HEK293T (cell line): ENCODE measurements around the gene DNAJC15.

Experiments
- CTCF ChIA-PET: fragments of 350-600 bp; formaldehyde crosslinking; extraction: SDS; loops from one replicate; lab custom pipeline; 2021; ENCODE audit warnings: antibody characterized with exemption, inconsistent platforms; lab: Yijun Ruan, JAX
- POLR2A ChIA-PET: fragments of 350-600 bp; formaldehyde crosslinking; extraction: SDS; loops from one replicate; lab custom pipeline; 2020; ENCODE audit warnings: antibody characterized with exemption, inconsistent platforms; lab: Yijun Ruan, JAX
- DNase-seq: peaks from one replicate; pipeline ENCODE4 v3.0.0; 2012; ENCODE audit warnings: mixed read lengths; ENCODE audit errors: extremely low spot score
- ARNT ChIP-seq: fragments of 450-650 bp; IDR thresholded peaks from 2 replicates; pipeline ENCODE4 v1.6.1; 2017; ENCODE audit warnings: mild to moderate bottlenecking
- BHLHE40 ChIP-seq: fragments of 450-650 bp; IDR thresholded peaks from 2 replicates; pipeline ENCODE4 v1.6.1; 2016; ENCODE audit warnings: mild to moderate bottlenecking, moderate library complexity, borderline replicate concordance
- CTBP1 ChIP-seq: fragments of 450-650 bp; IDR thresholded peaks from 2 replicates; pipeline ENCODE4 v1.6.1; 2016; ENCODE audit warnings: borderline replicate concordance
- ELF4 ChIP-seq: fragments of 450-650 bp; IDR thresholded peaks from 2 replicates; pipeline ENCODE4 v1.6.1; 2017; ENCODE audit warnings: antibody characterized with exemption
- FOXA1 ChIP-seq: fragments of 450-650 bp; IDR thresholded peaks from 2 replicates; pipeline ENCODE4 v1.6.1; 2016; ENCODE audit warnings: mild to moderate bottlenecking
- FOXK2 ChIP-seq: fragments of 450-650 bp; IDR thresholded peaks from 2 replicates; pipeline ENCODE4 v1.6.1; 2016; ENCODE audit warnings: mild to moderate bottlenecking
- FOXM1 ChIP-seq: fragments of 450-650 bp; IDR thresholded peaks from 2 replicates; pipeline ENCODE4 v1.6.1; 2017; ENCODE audit warnings: mild to moderate bottlenecking, borderline replicate concordance
- HDGF ChIP-seq: fragments of 450-650 bp; IDR thresholded peaks from 2 replicates; pipeline ENCODE4 v1.6.1; 2017; ENCODE audit warnings: antibody characterized with exemption, borderline replicate concordance
- L3MBTL2 ChIP-seq: fragments of 450-650 bp; conservative IDR thresholded peaks from 2 replicates; pipeline ENCODE4 v1.6.1; 2016; ENCODE audit warnings: mild to moderate bottlenecking
- LEF1 ChIP-seq: fragments of 450-650 bp; IDR thresholded peaks from 2 replicates; pipeline ENCODE4 v1.6.1; 2017; ENCODE audit warnings: mild to moderate bottlenecking, borderline replicate concordance
- NFRKB ChIP-seq: fragments of 450-650 bp; IDR thresholded peaks from 2 replicates; pipeline ENCODE4 v1.6.1; 2016; ENCODE audit warnings: mild to moderate bottlenecking, moderate library complexity
- SP1 ChIP-seq: fragments of 450-650 bp; IDR thresholded peaks from 2 replicates; pipeline ENCODE4 v1.6.1; 2017
- SUZ12 ChIP-seq: fragments of 450-650 bp; IDR thresholded peaks from 2 replicates; pipeline ENCODE4 v1.6.1; 2016; ENCODE audit warnings: mild to moderate bottlenecking
- TARDBP ChIP-seq: fragments of 450-650 bp; IDR thresholded peaks from 2 replicates; pipeline ENCODE4 v1.6.1; 2016
- ZNF384 ChIP-seq: fragments of 450-650 bp; IDR thresholded peaks from 2 replicates; pipeline ENCODE4 v1.6.1; 2016
- TF ChIP-seq, protein P1 (sequence below): fragments of 450-650 bp; IDR thresholded peaks from 2 replicates; pipeline ENCODE4 v1.6.1; 2016

DNAJC15 gene

GRCh38 chr13:42991898-42992763, 31.3 kb upstream of the DNAJC15 start, which contains the start of gene EPSTI1:
EPSTI1 (minus strand) TSS chr13:42992241; CDS start chr13:42992165, 76 bp downstream.
- ChIA-PET POLR2A (interaction anchor here (0.6 kb wide), 1 partner anchor 149 kb away, joined by 3 read pairs; no protein-coding TSS in a partner anchor), CTCF (interaction anchor here (1.1 kb wide), 1 partner anchor 22 kb away, joined by 4 read pairs; no protein-coding TSS in a partner anchor)
- TF ChIP-seq SUZ12 (no peak), ELF4 (no peak), TARDBP (no peak), L3MBTL2 (peak; percentile 94)
- TF ChIP-seq, protein P1, sequence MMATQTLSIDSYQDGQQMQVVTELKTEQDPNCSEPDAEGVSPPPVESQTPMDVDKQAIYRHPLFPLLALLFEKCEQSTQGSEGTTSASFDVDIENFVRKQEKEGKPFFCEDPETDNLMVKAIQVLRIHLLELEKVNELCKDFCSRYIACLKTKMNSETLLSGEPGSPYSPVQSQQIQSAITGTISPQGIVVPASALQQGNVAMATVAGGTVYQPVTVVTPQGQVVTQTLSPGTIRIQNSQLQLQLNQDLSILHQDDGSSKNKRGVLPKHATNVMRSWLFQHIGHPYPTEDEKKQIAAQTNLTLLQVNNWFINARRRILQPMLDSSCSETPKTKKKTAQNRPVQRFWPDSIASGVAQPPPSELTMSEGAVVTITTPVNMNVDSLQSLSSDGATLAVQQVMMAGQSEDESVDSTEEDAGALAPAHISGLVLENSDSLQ: no peak
- peak; percentile 57 for DNase-seq

DNA sequence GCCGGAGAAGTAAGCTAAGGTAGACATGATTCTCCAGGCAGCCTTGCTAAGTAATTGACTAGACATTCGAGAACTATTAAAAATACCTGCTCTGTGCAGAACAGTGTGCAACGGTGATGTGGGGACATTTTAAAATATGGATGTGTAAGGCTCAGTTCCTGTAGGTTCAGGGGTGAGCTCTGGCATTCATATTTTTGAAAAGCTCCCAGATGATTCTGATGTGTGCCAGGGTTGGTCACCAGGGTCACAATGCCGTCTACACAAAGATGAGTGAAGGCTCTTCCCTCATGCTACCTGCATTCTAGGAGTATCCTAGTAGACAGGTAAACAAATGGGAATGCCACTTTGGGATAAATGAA, 30.6 kb upstream of the DNAJC15 start:
- TF ChIP-seq CTBP1: no peak
- TF ChIP-seq, protein P1: no peak
- TF ChIP-seq FOXK2: no peak
- TF ChIP-seq FOXM1: no peak
- TF ChIP-seq NFRKB: no peak
- TF ChIP-seq BHLHE40: no peak
- no peak for TF ChIP-seq ARNT
- TF ChIP-seq SUZ12: no peak
- no peak for TF ChIP-seq HDGF
- no peak for DNase-seq
- ChIA-PET CTCF (interaction anchor here (1.1 kb wide), 1 partner anchor 23 kb away, joined by 4 read pairs; no protein-coding TSS in a partner anchor), POLR2A (no interaction called here)

DNA sequence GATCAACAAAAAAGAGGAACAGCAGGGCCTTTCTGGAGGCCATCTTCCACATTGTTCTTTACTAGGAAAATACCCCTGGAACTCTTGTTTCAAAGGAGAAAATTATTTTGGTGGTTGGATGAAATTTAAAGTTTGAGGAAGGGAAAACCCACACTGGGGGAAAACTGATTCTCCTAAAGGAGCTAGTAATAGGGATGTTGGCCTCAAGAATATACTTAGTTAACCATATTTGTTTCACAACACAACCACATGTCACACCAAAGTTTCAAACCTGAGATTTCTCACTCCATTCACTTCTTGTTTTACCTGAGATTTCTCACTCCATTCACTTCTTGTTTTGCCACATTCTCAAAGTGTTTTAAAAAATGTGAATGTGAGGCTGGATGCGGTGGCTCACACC, 28.5 kb upstream of the DNAJC15 start:
- DNase-seq: no peak
- ChIA-PET CTCF (no interaction called here), POLR2A (no interaction called here)
- TF ChIP-seq ZNF384 (no peak), SUZ12 (no peak), L3MBTL2 (no peak), FOXK2 (no peak), FOXA1 (no peak), NFRKB (no peak), HDGF (no peak), TARDBP (no peak), FOXM1 (no peak), CTBP1 (no peak), ARNT (no peak), SP1 (no peak), ELF4 (no peak), BHLHE40 (no peak), LEF1 (no peak)
- TF ChIP-seq, protein P1: no peak

GRCh38 chr13:42996584-42996983, 26.8 kb upstream of the DNAJC15 start:
- ChIA-PET POLR2A (no interaction called here), CTCF (interaction anchor here (0.6 kb wide), 1 partner anchor 58 kb away, joined by 3 read pairs; no protein-coding TSS in a partner anchor)
- TF ChIP-seq ARNT (no peak), LEF1 (no peak), BHLHE40 (no peak)
- TF ChIP-seq, protein P1: no peak

DNA sequence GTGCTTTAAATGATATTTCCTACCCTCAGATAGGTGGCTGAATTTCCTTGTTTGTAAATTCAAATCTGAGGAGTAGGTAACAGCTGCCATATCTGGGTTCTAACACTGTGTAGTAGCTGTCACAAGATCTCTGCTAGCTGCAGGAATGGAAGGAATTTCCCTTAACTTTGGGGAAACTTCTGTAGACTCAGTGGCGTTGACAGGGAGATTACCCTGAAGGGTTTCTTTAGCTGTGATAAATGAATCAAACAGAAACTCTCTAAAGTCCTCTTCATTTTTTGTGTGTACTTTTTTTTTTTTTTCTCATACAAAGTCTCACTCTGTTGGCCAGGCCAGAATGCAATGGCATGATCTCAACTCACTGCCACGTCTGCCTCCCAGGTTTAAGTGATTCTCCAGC, 26.0 kb upstream of the DNAJC15 start:
- ChIA-PET CTCF (no interaction called here), POLR2A (no interaction called here)
- TF ChIP-seq SP1: no peak
- TF ChIP-seq NFRKB: no peak
- TF ChIP-seq HDGF: no peak
- TF ChIP-seq LEF1: no peak
- TF ChIP-seq BHLHE40: no peak
- no peak for TF ChIP-seq ELF4
- no peak for TF ChIP-seq CTBP1
- no peak for TF ChIP-seq ZNF384
- TF ChIP-seq, protein P1: no peak
- DNase-seq: no peak

More at GRCh38 chr13:42996584-42996983, 26.8 kb upstream of the DNAJC15 start:
- no peak for DNase-seq

DNA sequence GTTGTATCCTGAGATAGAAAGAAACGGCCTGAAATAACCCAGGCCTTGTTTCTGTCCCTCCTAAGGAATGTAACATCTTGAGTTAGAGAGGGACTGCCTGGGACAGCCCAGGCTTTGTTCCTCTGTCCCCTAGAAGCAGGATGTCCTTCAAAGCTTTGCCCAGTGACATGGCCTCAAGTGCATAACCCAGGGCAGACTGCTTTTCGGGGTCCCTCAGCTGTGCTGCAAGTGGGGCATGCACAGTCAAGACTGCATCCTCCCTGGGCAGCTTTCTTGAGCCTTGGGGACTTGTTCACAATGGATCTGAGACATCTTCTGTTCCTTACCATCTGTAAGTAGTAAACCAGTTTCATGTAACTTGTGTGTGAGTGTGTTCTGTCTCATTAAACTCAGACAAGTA, 23.9 kb upstream of the DNAJC15 start:
- CTCF ChIA-PET: no interaction called here
- POLR2A ChIA-PET: no interaction called here
- no peak for DNase-seq
- TF ChIP-seq, protein P1: no peak
- TF ChIP-seq ELF4 (no peak), SUZ12 (no peak), CTBP1 (no peak), LEF1 (no peak), HDGF (no peak)
